SK-N-SH treated with all-trans-retinoic acid at 6 μM for 48 hours (cell line): ENCODE results near the gene TMED6.

ENCODE experiments used
- ATAC-seq: fragments of 200-7000 bp; cut with Tn5 transposase; 3 replicates; pipeline ENCODE4 v1.9.1; 2020; ENCODE audit warnings: mild to moderate bottlenecking, moderate library complexity
- ARNTL ChIP-seq: fragments of 450-650 bp; formaldehyde crosslinking; IDR thresholded peaks from 2 replicates; pipeline ENCODE4 v1.5.0; 2020; ENCODE audit warnings: low read depth, mild to moderate bottlenecking, moderate library complexity, borderline replicate concordance
- BACH2 ChIP-seq: fragments of 250-450 bp; sonication (Bioruptor Pico); IDR thresholded peaks from 2 replicates; pipeline ENCODE4 v1.9.0; 2021; ENCODE audit warnings: mild to moderate bottlenecking, borderline replicate concordance
- CSDC2 ChIP-seq: fragments of 250-450 bp; sonication (Bioruptor Pico); IDR thresholded peaks from 2 replicates; pipeline ENCODE4 v1.5.0; 2020; ENCODE audit warnings: mild to moderate bottlenecking, moderate library complexity
- ESRRG ChIP-seq: fragments of 250-450 bp; sonication (Bioruptor Pico); IDR thresholded peaks from 2 replicates; pipeline ENCODE4 v1.6.1; 2021; ENCODE audit warnings: mild to moderate bottlenecking
- GLIS3 ChIP-seq: fragments of 250-450 bp; sonication (Bioruptor Pico); IDR thresholded peaks from 2 replicates; pipeline ENCODE4 v1.5.0; 2020; ENCODE audit warnings: mild to moderate bottlenecking, moderate library complexity
- ISL1 ChIP-seq: fragments of 250-450 bp; sonication (Bioruptor Pico); IDR thresholded peaks from 2 replicates; pipeline ENCODE4 v2.1.2; 2022; ENCODE audit warnings: mild to moderate bottlenecking, moderate library complexity
- OSR1 ChIP-seq: fragments of 250-450 bp; sonication (Bioruptor Pico); IDR thresholded peaks from 2 replicates; pipeline ENCODE4 v1.8.0; 2022; ENCODE audit warnings: moderate library complexity, mild to moderate bottlenecking, inconsistent platforms
- PPARA ChIP-seq: fragments of 250-450 bp; sonication (Bioruptor Pico); IDR thresholded peaks from 2 replicates; pipeline ENCODE4 v1.5.0; 2020; ENCODE audit warnings: mild to moderate bottlenecking, borderline replicate concordance
- RARB ChIP-seq: fragments of 250-450 bp; sonication (Bioruptor Pico); IDR thresholded peaks from 2 replicates; pipeline ENCODE4 v1.8.0; 2021; ENCODE audit warnings: mild to moderate bottlenecking, moderate library complexity
- SNAI2 ChIP-seq: fragments of 250-450 bp; sonication (Bioruptor Pico); IDR thresholded peaks from 2 replicates; pipeline ENCODE4 v1.5.0; 2020; ENCODE audit warnings: mild to moderate bottlenecking, moderate library complexity
- TCF4 ChIP-seq: fragments of 250-450 bp; sonication (Bioruptor Pico); IDR thresholded peaks from 2 replicates; pipeline ENCODE4 v1.8.0; 2021; ENCODE audit warnings: mild to moderate bottlenecking, moderate library complexity, borderline replicate concordance
- TOX ChIP-seq: fragments of 250-450 bp; sonication (Bioruptor Pico); IDR thresholded peaks from 2 replicates; pipeline ENCODE4 v1.8.0; 2021; ENCODE audit warnings: mild to moderate bottlenecking, moderate library complexity, borderline replicate concordance
- ZC3H10 ChIP-seq: fragments of 250-450 bp; sonication (Bioruptor Pico); IDR thresholded peaks from 2 replicates; pipeline ENCODE4 v1.5.1; 2021; ENCODE audit warnings: mild to moderate bottlenecking, moderate library complexity
- ZFP3 ChIP-seq: fragments of 250-450 bp; sonication (Bioruptor Pico); IDR thresholded peaks from 2 replicates; pipeline ENCODE4 v1.5.0; 2020; ENCODE audit warnings: mild to moderate bottlenecking, moderate library complexity
- ZFP30 ChIP-seq: fragments of 450-650 bp; formaldehyde crosslinking; IDR thresholded peaks from 2 replicates; pipeline ENCODE4 v1.5.0; 2022; ENCODE audit warnings: mild to moderate bottlenecking, moderate library complexity
- ZNF565 ChIP-seq: fragments of 450-650 bp; formaldehyde crosslinking; conservative IDR thresholded peaks from 2 replicates; pipeline ENCODE4 v1.5.0; 2020; ENCODE audit warnings: low read depth, mild to moderate bottlenecking, moderate library complexity
- ZNF70 ChIP-seq: fragments of 450-650 bp; formaldehyde crosslinking; IDR thresholded peaks from 2 replicates; pipeline ENCODE4 v1.5.0; 2020; ENCODE audit warnings: mild to moderate bottlenecking, moderate library complexity
- ZNF8 ChIP-seq: fragments of 450-650 bp; formaldehyde crosslinking; IDR thresholded peaks from 2 replicates; pipeline ENCODE4 v1.5.0; 2020; ENCODE audit warnings: mild to moderate bottlenecking, moderate library complexity
- TF ChIP-seq, protein P1 (sequence below): fragments of 250-450 bp; sonication (Bioruptor Pico); IDR thresholded peaks from 2 replicates; pipeline ENCODE4 v1.5.1; 2021; ENCODE audit warnings: mild to moderate bottlenecking, moderate library complexity
- TF ChIP-seq, protein P2 (sequence below): fragments of 250-450 bp; sonication (Bioruptor Pico); IDR thresholded peaks from 2 replicates; pipeline ENCODE4 v1.8.0; 2021; ENCODE audit warnings: low read depth, mild to moderate bottlenecking, moderate library complexity, borderline replicate concordance
- TF ChIP-seq, protein P3 (sequence below): fragments of 250-450 bp; sonication (Bioruptor Pico); IDR thresholded peaks from 2 replicates; pipeline ENCODE4 v1.5.0; 2020; ENCODE audit warnings: mild to moderate bottlenecking, moderate library complexity
- TF ChIP-seq, protein P4 (sequence below): fragments of 250-450 bp; sonication (Bioruptor Pico); IDR thresholded peaks from 2 replicates; pipeline ENCODE4 v1.8.0; 2020; ENCODE audit warnings: mild to moderate bottlenecking, moderate library complexity, borderline replicate concordance
- TF ChIP-seq, protein P5 (sequence below): fragments of 250-450 bp; sonication (Bioruptor Pico); IDR thresholded peaks from 2 replicates; pipeline ENCODE4 v1.5.1; 2020; ENCODE audit warnings: low read depth, mild to moderate bottlenecking, moderate library complexity

Gene TMED6

DNA sequence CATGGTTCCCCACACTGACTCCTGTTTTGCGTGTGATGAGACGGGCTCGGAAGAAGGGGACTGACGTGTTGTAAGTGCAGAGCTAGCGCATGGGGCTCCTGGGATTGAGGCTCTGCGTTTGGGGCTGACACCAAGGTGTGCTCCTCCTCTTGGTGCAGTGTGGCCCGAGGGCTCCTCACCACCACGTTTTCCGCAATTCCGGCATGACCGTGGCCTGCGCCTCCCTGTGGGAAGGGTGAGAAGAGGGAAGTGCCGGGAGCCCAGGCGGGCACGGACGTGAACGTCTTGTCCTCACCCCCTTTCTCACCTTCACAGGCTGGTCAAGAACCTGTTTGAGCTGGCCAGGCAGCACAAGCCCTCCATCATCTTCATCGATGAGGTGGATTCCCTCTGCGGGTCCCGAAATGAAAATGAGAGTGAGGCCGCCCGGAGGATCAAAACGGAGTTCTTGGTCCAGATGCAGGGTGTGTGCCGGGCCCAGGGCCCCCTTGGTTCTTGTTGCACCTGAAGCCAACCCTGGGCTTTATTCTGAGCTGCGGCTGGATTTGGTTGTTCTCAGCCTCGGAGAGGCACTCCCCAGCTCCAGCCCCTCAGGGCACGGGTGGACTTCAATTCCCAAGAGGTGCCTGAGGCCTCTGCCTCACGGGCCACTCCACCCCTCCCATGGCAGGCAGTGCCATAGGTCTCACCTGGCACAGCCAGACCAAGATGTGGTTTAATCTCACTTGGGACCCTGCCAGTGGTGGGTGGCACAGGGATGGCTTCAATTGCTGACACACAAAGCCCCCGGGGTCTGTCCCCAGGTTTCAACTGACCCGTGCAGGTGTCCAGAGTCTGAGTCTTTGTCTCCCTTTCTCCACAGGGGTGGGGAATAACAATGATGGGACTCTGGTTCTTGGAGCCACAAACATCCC, 31.5 kb downstream of the TMED6 start (continued):
- no peak for TF ChIP-seq PPARA (CRISPR knock-in tag)
- TF ChIP-seq ZNF8: no peak
- TF ChIP-seq TOX: no peak
- no peak for TF ChIP-seq ARNTL
- no peak for TF ChIP-seq ZFP30 (CRISPR knock-in tag)
- no peak for TF ChIP-seq ESRRG
- no peak for TF ChIP-seq RARB (CRISPR knock-in tag)
- no peak for TF ChIP-seq ISL1 (CRISPR knock-in tag)
- no peak for TF ChIP-seq ZC3H10
- TF ChIP-seq ZFP3 (CRISPR knock-in tag): no peak
- TF ChIP-seq, all 23 proteins: peak for 0

DNA sequence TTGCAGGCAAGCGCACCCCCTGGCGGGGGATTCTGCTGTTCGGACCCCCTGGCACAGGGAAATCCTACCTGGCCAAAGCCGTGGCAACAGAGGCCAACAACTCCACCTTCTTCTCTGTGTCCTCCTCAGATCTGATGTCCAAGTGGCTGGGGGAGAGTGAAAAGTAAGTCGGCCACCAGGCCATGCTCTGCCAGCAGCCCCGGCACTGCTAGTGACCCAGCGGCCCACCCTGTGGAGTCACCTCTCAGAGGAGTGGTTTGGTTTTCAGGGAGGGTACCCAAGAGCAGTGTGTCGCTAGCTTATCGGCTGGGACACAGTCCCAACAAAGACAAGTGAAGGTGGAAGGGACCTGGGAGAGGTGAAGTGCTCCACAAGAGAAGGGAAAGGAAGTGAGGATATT, 32.2 kb downstream of the TMED6 start:
- ATAC-seq: no peak
- TF ChIP-seq BACH2 (CRISPR knock-in tag): no peak
- no peak for TF ChIP-seq OSR1 (CRISPR knock-in tag)
- TF ChIP-seq ZC3H10: no peak
- no peak for TF ChIP-seq CSDC2 (CRISPR knock-in tag)
- no peak for TF ChIP-seq GLIS3
- TF ChIP-seq, protein P1, sequence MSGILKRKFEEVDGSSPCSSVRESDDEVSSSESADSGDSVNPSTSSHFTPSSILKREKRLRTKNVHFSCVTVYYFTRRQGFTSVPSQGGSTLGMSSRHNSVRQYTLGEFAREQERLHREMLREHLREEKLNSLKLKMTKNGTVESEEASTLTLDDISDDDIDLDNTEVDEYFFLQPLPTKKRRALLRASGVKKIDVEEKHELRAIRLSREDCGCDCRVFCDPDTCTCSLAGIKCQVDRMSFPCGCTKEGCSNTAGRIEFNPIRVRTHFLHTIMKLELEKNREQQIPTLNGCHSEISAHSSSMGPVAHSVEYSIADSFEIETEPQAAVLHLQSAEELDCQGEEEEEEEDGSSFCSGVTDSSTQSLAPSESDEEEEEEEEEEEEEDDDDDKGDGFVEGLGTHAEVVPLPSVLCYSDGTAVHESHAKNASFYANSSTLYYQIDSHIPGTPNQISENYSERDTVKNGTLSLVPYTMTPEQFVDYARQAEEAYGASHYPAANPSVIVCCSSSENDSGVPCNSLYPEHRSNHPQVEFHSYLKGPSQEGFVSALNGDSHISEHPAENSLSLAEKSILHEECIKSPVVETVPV (CRISPR knock-in tag): no peak
- TF ChIP-seq, protein P2, sequence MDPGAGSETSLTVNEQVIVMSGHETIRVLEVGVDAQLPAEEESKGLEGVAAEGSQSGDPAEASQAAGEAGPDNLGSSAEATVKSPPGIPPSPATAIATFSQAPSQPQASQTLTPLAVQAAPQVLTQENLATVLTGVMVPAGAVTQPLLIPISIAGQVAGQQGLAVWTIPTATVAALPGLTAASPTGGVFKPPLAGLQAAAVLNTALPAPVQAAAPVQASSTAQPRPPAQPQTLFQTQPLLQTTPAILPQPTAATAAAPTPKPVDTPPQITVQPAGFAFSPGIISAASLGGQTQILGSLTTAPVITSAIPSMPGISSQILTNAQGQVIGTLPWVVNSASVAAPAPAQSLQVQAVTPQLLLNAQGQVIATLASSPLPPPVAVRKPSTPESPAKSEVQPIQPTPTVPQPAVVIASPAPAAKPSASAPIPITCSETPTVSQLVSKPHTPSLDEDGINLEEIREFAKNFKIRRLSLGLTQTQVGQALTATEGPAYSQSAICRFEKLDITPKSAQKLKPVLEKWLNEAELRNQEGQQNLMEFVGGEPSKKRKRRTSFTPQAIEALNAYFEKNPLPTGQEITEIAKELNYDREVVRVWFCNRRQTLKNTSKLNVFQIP (CRISPR knock-in tag): no peak
- TF ChIP-seq ZNF565: no peak
- TF ChIP-seq ISL1 (CRISPR knock-in tag): no peak
- no peak for TF ChIP-seq ZFP3 (CRISPR knock-in tag)
- no peak for TF ChIP-seq TOX
- TF ChIP-seq, protein P3, sequence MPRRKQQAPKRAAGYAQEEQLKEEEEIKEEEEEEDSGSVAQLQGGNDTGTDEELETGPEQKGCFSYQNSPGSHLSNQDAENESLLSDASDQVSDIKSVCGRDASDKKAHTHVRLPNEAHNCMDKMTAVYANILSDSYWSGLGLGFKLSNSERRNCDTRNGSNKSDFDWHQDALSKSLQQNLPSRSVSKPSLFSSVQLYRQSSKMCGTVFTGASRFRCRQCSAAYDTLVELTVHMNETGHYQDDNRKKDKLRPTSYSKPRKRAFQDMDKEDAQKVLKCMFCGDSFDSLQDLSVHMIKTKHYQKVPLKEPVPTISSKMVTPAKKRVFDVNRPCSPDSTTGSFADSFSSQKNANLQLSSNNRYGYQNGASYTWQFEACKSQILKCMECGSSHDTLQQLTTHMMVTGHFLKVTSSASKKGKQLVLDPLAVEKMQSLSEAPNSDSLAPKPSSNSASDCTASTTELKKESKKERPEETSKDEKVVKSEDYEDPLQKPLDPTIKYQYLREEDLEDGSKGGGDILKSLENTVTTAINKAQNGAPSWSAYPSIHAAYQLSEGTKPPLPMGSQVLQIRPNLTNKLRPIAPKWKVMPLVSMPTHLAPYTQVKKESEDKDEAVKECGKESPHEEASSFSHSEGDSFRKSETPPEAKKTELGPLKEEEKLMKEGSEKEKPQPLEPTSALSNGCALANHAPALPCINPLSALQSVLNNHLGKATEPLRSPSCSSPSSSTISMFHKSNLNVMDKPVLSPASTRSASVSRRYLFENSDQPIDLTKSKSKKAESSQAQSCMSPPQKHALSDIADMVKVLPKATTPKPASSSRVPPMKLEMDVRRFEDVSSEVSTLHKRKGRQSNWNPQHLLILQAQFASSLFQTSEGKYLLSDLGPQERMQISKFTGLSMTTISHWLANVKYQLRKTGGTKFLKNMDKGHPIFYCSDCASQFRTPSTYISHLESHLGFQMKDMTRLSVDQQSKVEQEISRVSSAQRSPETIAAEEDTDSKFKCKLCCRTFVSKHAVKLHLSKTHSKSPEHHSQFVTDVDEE: no peak

DNA sequence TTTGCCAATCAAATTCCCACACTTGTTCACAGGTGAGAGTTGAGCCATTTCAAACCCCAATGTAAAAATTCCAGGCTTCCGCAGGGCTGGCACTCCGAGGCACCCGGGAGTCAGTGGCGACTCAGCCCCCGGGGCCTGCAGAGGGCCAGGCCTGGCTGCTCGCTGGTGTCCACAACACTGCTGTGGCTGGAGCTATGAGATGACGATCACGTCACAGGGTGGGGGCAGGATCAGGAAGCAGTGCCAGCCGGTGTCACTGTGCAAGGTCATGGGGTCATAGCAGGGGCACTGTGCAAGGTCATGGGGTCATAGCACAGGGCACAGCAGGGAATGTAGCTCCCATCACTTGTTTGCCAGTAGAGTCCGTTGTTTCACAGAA, 32.7 kb downstream of the TMED6 start:
- TF ChIP-seq, protein P4, sequence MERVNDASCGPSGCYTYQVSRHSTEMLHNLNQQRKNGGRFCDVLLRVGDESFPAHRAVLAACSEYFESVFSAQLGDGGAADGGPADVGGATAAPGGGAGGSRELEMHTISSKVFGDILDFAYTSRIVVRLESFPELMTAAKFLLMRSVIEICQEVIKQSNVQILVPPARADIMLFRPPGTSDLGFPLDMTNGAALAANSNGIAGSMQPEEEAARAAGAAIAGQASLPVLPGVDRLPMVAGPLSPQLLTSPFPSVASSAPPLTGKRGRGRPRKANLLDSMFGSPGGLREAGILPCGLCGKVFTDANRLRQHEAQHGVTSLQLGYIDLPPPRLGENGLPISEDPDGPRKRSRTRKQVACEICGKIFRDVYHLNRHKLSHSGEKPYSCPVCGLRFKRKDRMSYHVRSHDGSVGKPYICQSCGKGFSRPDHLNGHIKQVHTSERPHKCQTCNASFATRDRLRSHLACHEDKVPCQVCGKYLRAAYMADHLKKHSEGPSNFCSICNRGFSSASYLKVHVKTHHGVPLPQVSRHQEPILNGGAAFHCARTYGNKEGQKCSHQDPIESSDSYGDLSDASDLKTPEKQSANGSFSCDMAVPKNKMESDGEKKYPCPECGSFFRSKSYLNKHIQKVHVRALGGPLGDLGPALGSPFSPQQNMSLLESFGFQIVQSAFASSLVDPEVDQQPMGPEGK (CRISPR knock-in tag): no peak
- no peak for TF ChIP-seq RARB (CRISPR knock-in tag)

DNA sequence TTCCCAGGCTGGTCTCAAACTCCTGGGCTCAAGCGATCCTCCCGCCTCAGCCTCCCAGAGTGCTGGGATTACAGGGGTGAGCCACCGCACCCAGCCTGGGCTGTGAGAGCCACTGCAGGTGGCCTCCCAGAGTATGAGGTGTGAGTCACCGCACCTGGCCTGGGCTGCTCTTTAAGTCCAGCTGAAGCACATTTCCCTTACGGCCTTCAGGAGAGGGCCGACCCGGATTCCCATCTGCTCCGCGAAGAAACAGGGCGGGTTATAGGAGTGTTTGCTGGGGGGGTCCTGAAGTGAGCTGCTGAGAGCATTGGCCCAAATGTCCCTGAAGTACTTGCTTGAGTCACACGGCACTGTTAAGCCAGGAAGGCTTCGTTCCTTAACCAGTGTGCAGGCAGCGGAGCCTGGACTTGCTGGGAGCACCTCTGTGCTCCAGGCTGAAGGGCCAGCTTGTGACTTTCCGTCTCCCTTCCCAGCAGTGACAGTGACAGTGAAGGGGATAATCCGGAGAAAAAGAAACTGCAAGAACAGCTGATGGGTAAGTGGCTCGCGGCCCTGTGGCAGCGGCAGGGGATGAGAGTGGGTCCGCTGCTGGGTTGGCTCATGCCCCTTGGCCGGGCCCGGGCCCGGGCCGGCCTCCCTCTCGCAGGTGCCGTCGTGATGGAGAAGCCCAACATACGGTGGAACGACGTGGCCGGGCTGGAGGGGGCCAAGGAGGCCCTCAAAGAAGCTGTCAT, 33.2 kb downstream of the TMED6 start:
- ATAC-seq: no peak
- TF ChIP-seq SNAI2: no peak
- TF ChIP-seq, protein P5, sequence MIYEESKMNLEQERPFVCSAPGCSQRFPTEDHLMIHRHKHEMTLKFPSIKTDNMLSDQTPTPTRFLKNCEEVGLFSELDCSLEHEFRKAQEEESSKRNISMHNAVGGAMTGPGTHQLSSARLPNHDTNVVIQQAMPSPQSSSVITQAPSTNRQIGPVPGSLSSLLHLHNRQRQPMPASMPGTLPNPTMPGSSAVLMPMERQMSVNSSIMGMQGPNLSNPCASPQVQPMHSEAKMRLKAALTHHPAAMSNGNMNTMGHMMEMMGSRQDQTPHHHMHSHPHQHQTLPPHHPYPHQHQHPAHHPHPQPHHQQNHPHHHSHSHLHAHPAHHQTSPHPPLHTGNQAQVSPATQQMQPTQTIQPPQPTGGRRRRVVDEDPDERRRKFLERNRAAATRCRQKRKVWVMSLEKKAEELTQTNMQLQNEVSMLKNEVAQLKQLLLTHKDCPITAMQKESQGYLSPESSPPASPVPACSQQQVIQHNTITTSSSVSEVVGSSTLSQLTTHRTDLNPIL (CRISPR knock-in tag): no peak
- no peak for TF ChIP-seq OSR1 (CRISPR knock-in tag)
- TF ChIP-seq TCF4 (CRISPR knock-in tag): no peak
- TF ChIP-seq ESRRG: no peak
- TF ChIP-seq PPARA (CRISPR knock-in tag): no peak
- TF ChIP-seq, protein P2 (CRISPR knock-in tag): no peak
- TF ChIP-seq CSDC2 (CRISPR knock-in tag): no peak
- TF ChIP-seq ISL1 (CRISPR knock-in tag): no peak
- no peak for TF ChIP-seq GLIS3
- no peak for TF ChIP-seq ZNF70 (CRISPR knock-in tag)
- no peak for TF ChIP-seq TOX
- TF ChIP-seq ARNTL: no peak
- no peak for TF ChIP-seq RARB (CRISPR knock-in tag)
- no peak for TF ChIP-seq ZNF565
- TF ChIP-seq ZFP30 (CRISPR knock-in tag): no peak
- no peak for TF ChIP-seq ZNF8
- TF ChIP-seq BACH2 (CRISPR knock-in tag): no peak

More for the DNA sequence above, 32.7 kb downstream of the TMED6 start:
- no peak; the same call in 2 of the 3 replicates for ATAC-seq
